Stimulated activated naive CD4-positive, alpha-beta T cell (primary cell): ENCODE measurements around the gene EIF5A2.
"Not testable (repeated sequence)": the region's sequence is repeated elsewhere in the genome, so short reads cannot be mapped to it uniquely, and the experiment has no call there.

Experiments
- DNase-seq, 6 experiments: peaks; one replicate each; lab custom pipeline; 2025; lab: John Stamatoyannopoulos, UW

Gene EIF5A2

GRCh38 chr3:170908235-170909116, at the start of gene EIF5A2:
EIF5A2 (minus strand) TSS chr3:170908637; CDS start chr3:170907806, 831 bp downstream.
- peak; percentile 92 to 96 (median 94) for DNase-seq

GRCh38 chr3:170956647-170957046, 48.2 kb upstream of the EIF5A2 start:
- no peak for DNase-seq

GRCh38 chr3:170953736-170954135, 45.3 kb upstream of the EIF5A2 start:
- DNase-seq: no peak

- no peak for DNase-seq
Observed at GRCh38 chr3:170953229-170953628, 44.8 kb upstream of the EIF5A2 start.

- no peak for DNase-seq
Observed at GRCh38 chr3:170949211-170949610, 40.8 kb upstream of the EIF5A2 start.

GRCh38 chr3:170947018-170947769, 38.8 kb upstream of the EIF5A2 start:
- no peak for DNase-seq

- no peak for DNase-seq
Observed at GRCh38 chr3:170942011-170942410, 33.6 kb upstream of the EIF5A2 start.

GRCh38 chr3:170941551-170941950, 33.1 kb upstream of the EIF5A2 start:
- DNase-seq: no peak

GRCh38 chr3:170933039-170933438, 24.6 kb upstream of the EIF5A2 start:
- DNase-seq: not testable (repeated sequence)

GRCh38 chr3:170923553-170923952, 15.1 kb upstream of the EIF5A2 start:
- not testable (repeated sequence) for DNase-seq

- no peak for DNase-seq
Observed at GRCh38 chr3:170918715-170919114, 10.3 kb upstream of the EIF5A2 start.

GRCh38 chr3:170914690-170915089, 6.3 kb upstream of the EIF5A2 start:
- DNase-seq: no peak

- DNase-seq: no peak
Observed at GRCh38 chr3:170914212-170914611, 5.8 kb upstream of the EIF5A2 start.

GRCh38 chr3:170911051-170911450, 2.6 kb upstream of the EIF5A2 start:
- no peak for DNase-seq

GRCh38 chr3:170910542-170910941, 2.1 kb upstream of the EIF5A2 start:
- no peak for DNase-seq

- DNase-seq: peak in 1 of 6 experiments; percentile 24
Observed at GRCh38 chr3:170909129-170909903, 879 bp upstream of the EIF5A2 start.

- peak in 2 of 6 experiments; percentile 28 to 47 for DNase-seq
Observed at GRCh38 chr3:170907637-170908234, 701 bp downstream of the EIF5A2 start.

GRCh38 chr3:170905862-170906261, 2.6 kb downstream of the EIF5A2 start:
- DNase-seq: no peak

- DNase-seq: no peak
Observed at GRCh38 chr3:170903123-170903522, 5.3 kb downstream of the EIF5A2 start.

GRCh38 chr3:170899455-170899854, 9.0 kb downstream of the EIF5A2 start:
- no peak for DNase-seq

GRCh38 chr3:170897978-170898377, 10.5 kb downstream of the EIF5A2 start:
- no peak for DNase-seq

- DNase-seq: not testable (repeated sequence)
Observed at GRCh38 chr3:170897199-170897598, 11.2 kb downstream of the EIF5A2 start.
